ENCODE measurements around the gene U2AF2.
A peak's percentile ranks its signal among the peaks of the same experiment; 100 is the strongest.

U2AF2 gene

GRCh38 chr19:55687281-55688201 lies 32.7 kb downstream of the U2AF2 start:
- no peak for DNase-seq

DNA sequence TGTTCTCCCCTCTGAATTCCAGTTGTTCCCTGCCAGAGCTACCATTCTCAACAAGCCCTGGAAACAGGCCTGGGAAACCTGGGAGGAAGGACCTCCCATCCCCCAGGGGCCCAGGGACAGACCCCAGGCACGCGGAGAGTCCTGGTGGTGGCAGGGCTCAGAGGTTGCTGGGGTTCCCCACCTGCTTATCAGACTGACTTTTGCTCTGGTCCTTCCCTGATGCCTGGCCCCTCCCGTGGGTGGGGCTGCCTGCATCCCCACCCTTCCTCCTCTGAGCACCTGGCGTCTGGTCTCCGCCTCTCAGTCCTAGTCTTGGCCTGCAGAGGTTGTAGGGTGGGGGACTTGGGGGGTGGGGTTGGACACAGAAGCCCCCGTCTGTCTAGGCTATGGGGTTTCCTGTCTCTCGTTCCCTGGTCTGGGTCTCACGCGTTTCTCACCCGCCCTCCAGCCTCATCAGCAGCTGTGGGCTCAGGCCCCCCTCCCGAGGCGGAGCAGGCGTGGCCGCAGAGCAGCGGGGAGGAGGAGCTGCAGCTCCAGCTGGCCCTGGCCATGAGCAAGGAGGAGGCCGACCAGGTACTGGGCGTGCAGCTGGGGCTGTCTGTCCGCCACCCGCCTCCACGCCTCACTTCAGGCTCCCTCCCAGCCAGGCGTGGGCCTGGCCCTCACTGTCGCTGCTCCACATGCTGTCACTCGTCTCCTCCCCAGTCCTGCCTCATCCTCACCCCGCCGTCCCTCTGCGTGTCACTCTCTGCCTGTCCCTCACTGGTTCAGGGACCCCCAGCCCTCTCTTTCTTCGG lies 33.8 kb downstream of the U2AF2 start:
- DNase-seq: peak in 2 of 56 donors; percentile 5 to 20

- DNase-seq: no peak
These were observed 34.7 kb downstream of the U2AF2 start for GRCh38 chr19:55689411-55690108.

GRCh38 chr19:55690109-55690768 lies 35.4 kb downstream of the U2AF2 start:
- no peak for DNase-seq

GRCh38 chr19:55690769-55691545 lies 36.1 kb downstream of the U2AF2 start:
- DNase-seq: no peak

DNA sequence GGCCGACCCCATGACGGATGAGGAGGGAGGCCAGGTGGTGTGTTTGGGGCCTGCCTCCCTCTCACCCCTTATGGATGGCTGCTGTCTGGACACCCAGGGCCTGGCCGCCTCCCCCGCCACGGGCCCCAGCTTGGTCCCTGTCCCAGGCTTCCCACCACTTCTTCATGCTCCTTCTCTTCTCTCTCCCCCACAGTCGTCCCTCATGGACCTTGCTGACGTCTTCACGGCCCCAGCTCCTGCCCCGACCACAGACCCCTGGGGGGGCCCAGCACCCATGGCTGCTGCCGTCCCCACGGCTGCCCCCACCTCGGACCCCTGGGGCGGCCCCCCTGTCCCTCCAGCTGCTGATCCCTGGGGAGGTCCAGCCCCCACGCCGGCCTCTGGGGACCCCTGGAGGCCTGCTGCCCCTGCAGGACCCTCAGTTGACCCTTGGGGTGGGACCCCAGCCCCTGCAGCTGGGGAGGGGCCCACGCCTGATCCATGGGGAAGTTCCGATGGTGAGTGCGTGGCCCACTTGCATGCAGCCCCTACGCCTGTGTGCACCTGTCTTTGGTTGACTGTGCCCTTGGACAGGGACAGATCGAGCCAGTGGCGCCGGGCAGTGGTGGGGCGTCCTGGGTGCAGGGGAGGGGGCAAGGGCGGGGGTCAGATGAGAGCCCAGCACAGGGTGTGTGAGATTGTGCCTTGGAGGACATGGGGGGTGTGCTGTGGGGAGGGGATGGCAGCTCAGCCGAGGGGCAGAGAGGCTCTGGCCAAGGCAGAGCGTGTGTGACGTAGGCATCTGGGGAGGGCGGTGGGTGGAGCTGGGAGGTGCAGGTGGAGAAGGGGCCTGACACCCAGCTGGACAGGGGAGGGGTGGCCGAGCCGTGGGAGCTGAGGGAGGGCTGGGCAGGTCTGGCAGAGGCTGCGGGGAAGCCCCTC lies 37.0 kb downstream of the U2AF2 start:
- DNase-seq: no peak

GRCh38 chr19:55692681-55693081 lies 37.8 kb downstream of the U2AF2 start:
- no peak for DNase-seq

- DNase-seq: peak in 10 of 56 donors; percentile 3 to 44 (median 20)
These were observed 38.6 kb downstream of the U2AF2 start for GRCh38 chr19:55693336-55693974.

- DNase-seq: no peak
These were observed 39.4 kb downstream of the U2AF2 start for GRCh38 chr19:55694241-55694655.

GRCh38 chr19:55694656-55695491 lies 40.0 kb downstream of the U2AF2 start:
- DNase-seq: no peak

DNA sequence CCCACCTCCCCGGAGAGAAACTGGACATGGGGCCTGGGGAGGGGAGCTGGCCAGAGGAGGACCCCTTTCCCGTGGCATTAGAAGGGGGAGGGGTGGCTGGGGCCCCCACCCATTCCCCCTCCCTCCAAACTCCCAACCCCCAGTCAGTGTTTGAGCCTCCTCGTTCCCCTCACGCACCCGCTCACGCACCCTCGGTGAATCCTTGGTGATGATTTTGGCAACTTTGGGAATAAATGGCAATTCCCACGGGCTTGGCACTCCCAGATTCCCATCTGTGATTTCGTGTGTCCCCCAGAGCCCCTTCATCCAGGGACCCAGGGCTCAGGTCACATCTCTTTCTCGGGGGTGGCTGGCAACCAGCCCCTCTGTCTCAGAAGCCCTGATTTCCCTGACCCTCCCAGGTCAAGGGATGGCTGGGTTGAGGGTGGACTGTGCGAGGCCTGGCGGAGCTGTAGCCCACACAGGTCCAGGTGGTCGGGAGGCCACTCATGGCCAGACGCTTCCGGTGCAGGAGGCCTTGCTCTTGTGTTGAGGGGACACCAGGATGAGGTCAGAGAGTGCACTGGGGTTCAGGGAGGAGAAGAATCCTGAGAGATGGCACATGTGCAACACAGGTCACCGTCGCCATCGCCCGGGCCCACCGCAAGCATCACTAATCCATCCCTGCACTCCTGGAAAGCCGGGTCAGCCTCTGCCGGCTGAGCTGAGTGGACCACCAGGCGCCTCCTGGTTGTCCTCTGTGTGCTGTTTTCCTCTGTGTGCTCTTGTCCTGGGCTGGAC lies 40.9 kb downstream of the U2AF2 start:
- no peak for DNase-seq

- no peak for DNase-seq
These were observed 41.6 kb downstream of the U2AF2 start for GRCh38 chr19:55696301-55697068.

- DNase-seq: no peak
These were observed 42.2 kb downstream of the U2AF2 start for GRCh38 chr19:55697069-55697440.

GRCh38 chr19:55697698-55698097 lies 42.9 kb downstream of the U2AF2 start:
- no peak for DNase-seq

DNA sequence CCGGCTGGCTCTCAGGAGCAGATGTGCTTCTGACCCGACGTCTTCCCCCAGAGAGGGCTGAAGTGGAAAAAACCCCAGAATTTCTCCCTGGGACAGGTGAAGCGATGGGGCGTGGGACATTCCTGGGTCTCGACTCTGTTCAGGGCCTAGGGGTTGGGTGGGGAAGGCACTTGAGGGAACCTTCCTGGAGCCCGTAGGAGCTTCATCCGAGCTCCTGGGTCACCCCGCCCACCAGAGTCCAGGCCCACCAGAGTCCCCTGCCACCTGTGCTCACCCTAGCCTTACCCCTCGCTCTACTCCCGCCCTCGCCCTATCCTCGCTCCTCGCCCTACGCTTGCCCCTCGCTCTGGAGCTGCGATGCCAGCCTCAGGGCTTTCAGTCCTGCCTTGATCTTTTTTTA lies 43.4 kb downstream of the U2AF2 start:
- DNase-seq: no peak

- DNase-seq: no peak
These were observed 44.4 kb downstream of the U2AF2 start for GRCh38 chr19:55699221-55699620.
